IMR-90 (cell line): Measurements from ENCODE around the gene CACNA1F. TPM values are rescaled to one million over a fixed set of nuclear protein-coding genes. Genes with fewer than 3 reads are reported as not detected.

Experiments
- ATAC-seq: fragments of 200-7000 bp; cut with Tn5 transposase; 2 replicates; pipeline ENCODE4 v1.9.1; 2020; ENCODE audit warnings: low read depth, mild to moderate bottlenecking, moderate library complexity
- BruUV-seq: library from RNA; stranded (reverse); fragments of 400-500 nt; replicated peaks from 2 replicates; lab custom pipeline; 2021; lab: Mats Ljungman, UMichigan
- CTCF ChIA-PET: fragments of 300-600 bp; formaldehyde crosslinking; extraction: SDS; loops from one replicate; lab custom pipeline; 2021; ENCODE audit warnings: antibody characterized with exemption; lab: Yijun Ruan, JAX
- POLR2A ChIA-PET: fragments of 300-600 bp; sonication (Branson Sonifier 250); formaldehyde crosslinking; loops from one replicate; lab custom pipeline; 2022; ENCODE audit warnings: antibody characterized with exemption; ENCODE audit not compliant: unreplicated experiment; lab: Charles Lee
- DNase-seq: peaks from one replicate; pipeline ENCODE4 v3.0.0; 2013
- H2AFZ ChIP-seq: replicated peaks from 2 replicates; pipeline ENCODE3; 2013; ENCODE audit warnings: low read length, mild to moderate bottlenecking; ENCODE audit not compliant: poor library complexity
- H2AK5ac ChIP-seq: 2 replicates; pipeline ENCODE4 v1.6.1; 2013; ENCODE audit warnings: low read depth, low read length, inconsistent platforms
- H2AK9ac ChIP-seq: replicated peaks from 2 replicates; pipeline ENCODE3; 2013; ENCODE audit warnings: mild to moderate bottlenecking, low read depth, low read length, moderate library complexity; ENCODE audit not compliant: poor library complexity
- H2BK120ac ChIP-seq: 2 replicates; pipeline ENCODE4 v1.6.1; 2013; ENCODE audit warnings: low read depth, low read length, inconsistent platforms
- H2BK15ac ChIP-seq: 3 replicates; pipeline ENCODE4 v1.6.1; 2013; ENCODE audit warnings: low read depth, low read length, inconsistent platforms
- H2BK20ac ChIP-seq: 2 replicates; pipeline ENCODE4 v1.6.1; 2013; ENCODE audit warnings: low read depth, mild to moderate bottlenecking, inconsistent platforms, low read length, moderate library complexity
- H2BK5ac ChIP-seq: 2 replicates; pipeline ENCODE4 v1.6.1; 2013; ENCODE audit warnings: mild to moderate bottlenecking, low read depth, low read length, inconsistent platforms; ENCODE audit not compliant: poor library complexity, severe bottlenecking
- H3K14ac ChIP-seq: replicated peaks from 2 replicates; pipeline ENCODE4 v1.6.1; 2013; ENCODE audit warnings: low read depth, low read length, inconsistent platforms
- H3K18ac ChIP-seq: 2 replicates; pipeline ENCODE4 v1.6.1; 2013; ENCODE audit warnings: low read depth, low read length, control low read depth
- H3K23ac ChIP-seq: 2 replicates; pipeline ENCODE4 v1.6.1; 2013; ENCODE audit warnings: low read depth, low read length, inconsistent platforms
- H3K27ac ChIP-seq: 2 replicates; pipeline ENCODE4 v1.5.1; 2013; ENCODE audit warnings: mild to moderate bottlenecking, control low read depth, low read length; ENCODE audit not compliant: insufficient read depth
- H3K27me3 ChIP-seq: 2 replicates; pipeline ENCODE4 v1.6.1; 2013; ENCODE audit warnings: low read length; ENCODE audit not compliant: control insufficient read depth, insufficient read depth
- H3K36me3 ChIP-seq: 2 replicates; pipeline ENCODE4 v1.6.1; 2013; ENCODE audit warnings: low read length, mixed read lengths; ENCODE audit not compliant: control insufficient read depth, insufficient read depth
- H3K4ac ChIP-seq: 2 replicates; pipeline ENCODE4 v1.6.1; 2013; ENCODE audit warnings: low read depth, low read length, inconsistent platforms
- H3K4me1 ChIP-seq: 2 replicates; pipeline ENCODE4 v1.6.1; 2013; ENCODE audit warnings: low read length, mixed read lengths; ENCODE audit not compliant: control insufficient read depth, insufficient read depth
- H3K4me2 ChIP-seq: 2 replicates; pipeline ENCODE4 v1.6.1; 2013; ENCODE audit warnings: low read depth, mild to moderate bottlenecking, control low read depth, low read length, moderate library complexity
- H3K4me3 ChIP-seq: 2 replicates; pipeline ENCODE4 v1.5.1; 2013; ENCODE audit warnings: low read depth, mild to moderate bottlenecking, control low read depth, low read length, moderate library complexity; ENCODE audit not compliant: insufficient read depth
- H3K56ac ChIP-seq: 2 replicates; pipeline ENCODE4 v1.6.1; 2013; ENCODE audit warnings: low read length, inconsistent platforms; ENCODE audit not compliant: insufficient read depth; ENCODE audit errors: extremely low read depth
- H3K79me1 ChIP-seq, 2 experiments: 2 replicates each; pipeline ENCODE4 v1.6.1; 2013; ENCODE audit warnings: low read length in 2 of 2, inconsistent platforms in 1 of 2, low read depth in 1 of 2
- H3K9ac ChIP-seq: 2 replicates; pipeline ENCODE4 v1.6.1; 2013; ENCODE audit warnings: low read depth, low read length, control low read depth
- H3K9me1 ChIP-seq: 2 replicates; pipeline ENCODE4 v1.6.1; 2013; ENCODE audit warnings: low read length, inconsistent platforms; ENCODE audit not compliant: insufficient read depth
- H3K9me3 ChIP-seq: 2 replicates; pipeline ENCODE4 v1.6.1; 2013; ENCODE audit warnings: low read length; ENCODE audit not compliant: control insufficient read depth, insufficient read depth
- H4K20me1 ChIP-seq: 2 replicates; pipeline ENCODE4 v1.6.1; 2013; ENCODE audit warnings: low read length, inconsistent platforms; ENCODE audit not compliant: insufficient read depth
- H4K5ac ChIP-seq: 2 replicates; pipeline ENCODE4 v1.6.1; 2013; ENCODE audit warnings: mild to moderate bottlenecking, low read depth, low read length, control low read depth
- H4K8ac ChIP-seq, 2 experiments: 2 replicates each; pipeline ENCODE4 v1.6.1; 2013; ENCODE audit warnings: low read depth in 2 of 2, low read length in 2 of 2, control low read depth in 1 of 2, inconsistent platforms in 1 of 2
- H4K91ac ChIP-seq: 2 replicates; pipeline ENCODE4 v1.6.1; 2013; ENCODE audit warnings: low read depth, low read length, inconsistent platforms; ENCODE audit not compliant: insufficient read depth
- BHLHE40 ChIP-seq: fragments of 150-350 bp; IDR thresholded peaks from 2 replicates; pipeline ENCODE4 v1.6.1; 2016; ENCODE audit warnings: mild to moderate bottlenecking, low read depth, low read length
- CEBPB ChIP-seq: IDR thresholded peaks from 2 replicates; pipeline ENCODE4 v1.6.1; 2012; ENCODE audit warnings: low read depth, low read length, improper control_type of control experiment
- CHD1 ChIP-seq: IDR thresholded peaks from 2 replicates; pipeline ENCODE4 v1.6.1; 2012; ENCODE audit warnings: low read depth, low read length, improper control_type of control experiment
- FOS ChIP-seq: fragments of 150-350 bp; IDR thresholded peaks from 2 replicates; pipeline ENCODE4 v1.6.1; 2016; ENCODE audit warnings: low read depth, low read length
- MAFK ChIP-seq: IDR thresholded peaks from 2 replicates; pipeline ENCODE4 v1.6.1; 2012; ENCODE audit warnings: low read depth, low read length, improper control_type of control experiment
- MAZ ChIP-seq: IDR thresholded peaks from 2 replicates; pipeline ENCODE4 v1.6.1; 2012; ENCODE audit warnings: low read depth, mild to moderate bottlenecking, low read length, improper control_type of control experiment, moderate library complexity, borderline replicate concordance
- MXI1 ChIP-seq: IDR thresholded peaks from 2 replicates; pipeline ENCODE4 v1.6.1; 2012; ENCODE audit warnings: low read depth, mild to moderate bottlenecking, low read length, moderate library complexity, borderline replicate concordance
- NFE2L2 ChIP-seq: fragments of 150-350 bp; IDR thresholded peaks from 2 replicates; pipeline ENCODE4 v1.6.1; 2016; ENCODE audit warnings: low read depth, mild to moderate bottlenecking, low read length
- POLR2A ChIP-seq: IDR thresholded peaks from 2 replicates; pipeline ENCODE4 v1.6.1; 2012; ENCODE audit warnings: mild to moderate bottlenecking, low read depth, low read length
- RCOR1 ChIP-seq: IDR thresholded peaks from 2 replicates; pipeline ENCODE4 v1.6.1; 2012; ENCODE audit warnings: mild to moderate bottlenecking, low read length, improper control_type of control experiment; ENCODE audit not compliant: insufficient replicate concordance
- RFX5 ChIP-seq: IDR thresholded peaks from 2 replicates; pipeline ENCODE4 v1.8.0; 2012; ENCODE audit warnings: low read depth, mild to moderate bottlenecking, low read length, moderate library complexity
- SMC3 ChIP-seq: fragments of 150-350 bp; IDR thresholded peaks from 2 replicates; pipeline ENCODE4 v1.6.1; 2016; ENCODE audit warnings: low read depth, mild to moderate bottlenecking, antibody characterized with exemption, low read length, moderate library complexity
- WGBS, 2 experiments: methylation state at CpG; one replicate each; pipeline versions ENCODE4 v1.1.5 to v1.1.7; 2013; ENCODE audit warnings: missing lambda C conversion rate in 2 of 2; ENCODE audit not compliant: insufficient read length in 1 of 2; ENCODE audit errors: extremely low coverage in 2 of 2; 5-methylcytosine and 5-hydroxymethylcytosine counted together
- dilution Hi-C: fragments of 300-500 bp; cut with HindIII; formaldehyde crosslinking; loops from one replicate; pipeline ENCODE4 v1.14.3; 2018; ENCODE audit warnings: low sequenced_read_pairs; ENCODE audit not compliant: unreplicated experiment
- in situ Hi-C: fragments of 300-500 bp; cut with MboI; formaldehyde crosslinking; loops from 3 replicates; pipeline ENCODE4 v1.14.3; 2019; ENCODE audit warnings: low sequenced_read_pairs, inconsistent platforms, mixed read lengths
- intact Hi-C: fragments of 100-400 bp; cut with micrococcal nuclease; formaldehyde crosslinking; loops from 2 replicates; pipeline ENCODE4 v1.10.0; 2022
- polyA plus RNA-seq, 3 experiments: library from polyadenylated mRNA; depleted of rRNA; stranded (reverse); fragments of >200 nt; gene quantifications; 2 replicates each; pipeline ENCODE4 v1.2.3, GENCODE V29; 2012; ENCODE audit warnings: low replicate concordance in 1 of 3
- total RNA-seq: library from RNA; depleted of rRNA; stranded (reverse); fragments of >200 nt; gene quantifications from 2 replicates; pipeline ENCODE4 v1.2.3, GENCODE V29; 2012
- TF ChIP-seq, protein P1 (sequence below): fragments of 150-350 bp; IDR thresholded peaks from 2 replicates; pipeline ENCODE4 v1.6.1; 2017; ENCODE audit warnings: mild to moderate bottlenecking, antibody characterized with exemption, low read length, low read depth

The CACNA1F gene
- total and polyA plus RNA-seq, 2 of the 4 experiments (the other 2 are of a cell fraction): not detected

DNA sequence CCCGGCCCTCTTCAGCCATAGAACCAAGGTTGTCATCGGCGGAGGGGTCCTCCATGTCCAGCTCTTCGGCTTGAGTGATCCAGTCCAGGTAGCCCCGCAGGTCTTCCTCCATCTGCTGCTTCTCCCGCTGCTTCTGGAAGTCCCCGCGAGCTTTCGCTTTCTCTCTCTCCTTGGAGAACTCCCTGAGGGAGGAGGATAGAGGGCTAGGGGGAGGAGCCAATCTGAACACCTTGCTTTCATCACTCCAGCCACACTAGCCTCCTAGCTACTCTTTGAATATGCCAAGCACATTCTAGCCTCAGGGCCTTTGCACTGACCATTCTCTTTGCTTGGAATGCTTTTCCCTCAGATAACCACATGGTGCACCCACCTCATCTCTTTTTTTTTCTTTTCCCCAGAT is 6.2 kb downstream of the CACNA1F start:
- no peak overlapping the region for H3K27ac ChIP-seq
- CTCF ChIA-PET: no interaction called here
- no peaks in the 10 kb centered on the region for H3K9me1 ChIP-seq
- H3K4me2 ChIP-seq: no peak overlapping the region
- no peak for ATAC-seq
- H3K9me3 ChIP-seq: peaks cover 3% of the 10 kb centered on the region; the same call in 1 of the 2 replicates
- H2AFZ ChIP-seq: no peak overlapping the region
- BruUV-seq: no TSS peak
- no peak overlapping the region for H2BK120ac ChIP-seq
- H4K20me1 ChIP-seq: no peaks in the 10 kb centered on the region
- TF ChIP-seq RFX5 (no peak), NFE2L2 (no peak), SMC3 (no peak), BHLHE40 (no peak), CEBPB (no peak), POLR2A (no peak), MAZ (no peak), MAFK (no peak), MXI1 (no peak), CHD1 (no peak), RCOR1 (no peak), FOS (no peak)
- TF ChIP-seq, protein P1, sequence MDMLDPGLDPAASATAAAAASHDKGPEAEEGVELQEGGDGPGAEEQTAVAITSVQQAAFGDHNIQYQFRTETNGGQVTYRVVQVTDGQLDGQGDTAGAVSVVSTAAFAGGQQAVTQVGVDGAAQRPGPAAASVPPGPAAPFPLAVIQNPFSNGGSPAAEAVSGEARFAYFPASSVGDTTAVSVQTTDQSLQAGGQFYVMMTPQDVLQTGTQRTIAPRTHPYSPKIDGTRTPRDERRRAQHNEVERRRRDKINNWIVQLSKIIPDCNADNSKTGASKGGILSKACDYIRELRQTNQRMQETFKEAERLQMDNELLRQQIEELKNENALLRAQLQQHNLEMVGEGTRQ: no peak
- H4K5ac ChIP-seq: no peak overlapping the region
- H3K9ac ChIP-seq: no peak overlapping the region
- no peak overlapping the region for H2AK9ac ChIP-seq
- no peak overlapping the region for H4K8ac ChIP-seq
- H3K18ac ChIP-seq: no peak overlapping the region
- H2BK15ac ChIP-seq: no peak overlapping the region
- in situ Hi-C loops (no loop called here), intact Hi-C loops (no loop called here), dilution Hi-C loops (no loop called here)
- no peaks in the 10 kb centered on the region for H3K36me3 ChIP-seq
- no peak overlapping the region for H2AK5ac ChIP-seq
- no peak overlapping the region for H3K4me3 ChIP-seq
- H3K23ac ChIP-seq: no peak overlapping the region
- no peak overlapping the region for H2BK5ac ChIP-seq
- POLR2A ChIA-PET: no interaction called here
- H3K14ac ChIP-seq: no peak overlapping the region
- no peaks in the 10 kb centered on the region for H3K4me1 ChIP-seq
- H3K79me1 ChIP-seq: no peaks in the 10 kb centered on the region
- no CpG with 5 or more reads among the region's 9 CpGs for WGBS, 2 experiments
- no peak overlapping the region for H3K4ac ChIP-seq
- H2BK20ac ChIP-seq: no peak overlapping the region
- H4K91ac ChIP-seq: no peak overlapping the region
- DNase-seq: no peak
- H3K27me3 ChIP-seq: no peaks in the 10 kb centered on the region; the same call in 1 of the 2 replicates
- H3K56ac ChIP-seq: no peak overlapping the region
